HCT116 (cell line): ENCODE measurements around the gene ALK. TPM values are rescaled to one million over a fixed set of nuclear protein-coding genes. Genes with fewer than 3 reads are reported as not detected.

Experiments used
- ATAC-seq: fragments of 200-7000 bp; cut with Tn5 transposase; 2 replicates; pipeline ENCODE4 v1.9.1; 2020; ENCODE audit warnings: mild to moderate bottlenecking, moderate library complexity
- BruUV-seq: library from RNA; stranded (reverse); fragments of 400-500 nt; replicated peaks from 2 replicates; lab custom pipeline; 2021; lab: Mats Ljungman, UMichigan
- CTCF ChIA-PET: fragments of 300-600 bp; sonication (Branson Sonifier 250); formaldehyde crosslinking; loops from one replicate; lab custom pipeline; 2021; ENCODE audit warnings: antibody characterized with exemption; lab: Charles Lee
- POLR2A ChIA-PET: fragments of 300-600, 350-600 bp; sonication (Branson Sonifier 250); formaldehyde crosslinking; loops from one replicate; lab custom pipeline; 2021; ENCODE audit warnings: antibody characterized with exemption; lab: Charles Lee
- RAD21 ChIA-PET, 2 experiments: fragments of 300-600 bp; sonication (Branson Sonifier 250); formaldehyde crosslinking; loops; one replicate each; lab custom pipeline; 2023; ENCODE audit warnings: low total read pairs in 2 of 2; ENCODE audit not compliant: uncharacterized antibody in 2 of 2, unreplicated experiment in 2 of 2, low non-redundant PET in 1 of 2; lab: Charles Lee
- DNase-seq: peaks from one replicate; pipeline ENCODE4 v3.0.0-alpha.2; 2010; ENCODE audit warnings: low read depth, low spot score
- H2AFZ ChIP-seq: fragments of 200-600 bp; shearing (Covaris generic), sonication (generic); 2 replicates; pipeline ENCODE4 v1.6.1; 2017; ENCODE audit warnings: low read depth, mixed run types, mixed read lengths, antibody characterized with exemption, low read length; ENCODE audit not compliant: poor library complexity, severe bottlenecking
- H3K27ac ChIP-seq: 2 replicates; pipeline ENCODE4 v1.5.1; 2012; ENCODE audit warnings: low read depth, low read length
- H3K27me3 ChIP-seq: fragments of 200-600 bp; sonication (generic); 2 replicates; pipeline ENCODE4 v1.6.1; 2016; ENCODE audit warnings: mixed run types, low read length, mixed read lengths; ENCODE audit not compliant: insufficient read depth
- H3K36me3 ChIP-seq, 2 experiments: fragments of 200-500 bp in 1 of 2; fragments of 200-600 bp in 1 of 2; sonication (Bioruptor generic) in 1 of 2; sonication (generic) in 1 of 2; 2 replicates each; pipeline versions ENCODE4 v1.5.1 to v1.6.1; 2014 to 2016; ENCODE audit warnings: low read length in 2 of 2, inconsistent platforms in 1 of 2, mixed read lengths in 1 of 2, mixed run types in 1 of 2; ENCODE audit not compliant: insufficient read depth in 2 of 2, control insufficient read depth in 1 of 2
- H3K4me1 ChIP-seq, 2 experiments: fragments of 200-600 bp in 1 of 2; sonication (generic) in 1 of 2; 2 replicates each; pipeline versions ENCODE4 v1.5.1 to v1.6.1; 2012 to 2017; ENCODE audit warnings: low read length in 2 of 2, inconsistent platforms in 1 of 2, mild to moderate bottlenecking in 1 of 2, mixed read lengths in 1 of 2, mixed run types in 1 of 2, moderate library complexity in 1 of 2; ENCODE audit not compliant: insufficient read depth in 2 of 2, control insufficient read depth in 1 of 2
- H3K4me2 ChIP-seq: fragments of 200-600 bp; sonication (generic); 2 replicates; pipeline ENCODE4 v1.6.1; 2017; ENCODE audit warnings: mixed run types, low read length, mixed read lengths
- H3K4me3 ChIP-seq, 2 experiments: fragments of 200-600 bp in 1 of 2; sonication (generic) in 1 of 2; replicated peaks in 1 of 2; 2 replicates each; pipeline ENCODE4 v1.5.1; 2011 to 2016; ENCODE audit warnings: low read length in 2 of 2, control low read depth in 1 of 2, low read depth in 1 of 2, mild to moderate bottlenecking in 1 of 2, mixed read lengths in 1 of 2, mixed run types in 1 of 2
- H3K79me2 ChIP-seq: fragments of 200-600 bp; sonication (generic); 2 replicates; pipeline ENCODE4 v1.6.1; 2017; ENCODE audit warnings: mild to moderate bottlenecking, mixed run types, low read length, moderate library complexity, mixed read lengths; ENCODE audit not compliant: insufficient read depth
- H3K9ac ChIP-seq: fragments of 200-600 bp; sonication (generic); 2 replicates; pipeline ENCODE4 v1.6.1; 2016; ENCODE audit warnings: low read length, mixed read lengths
- H3K9me2 ChIP-seq: fragments of 200-600 bp; sonication (generic), shearing (Covaris generic); 2 replicates; pipeline ENCODE4 v1.6.1; 2017; ENCODE audit warnings: mixed run types, mild to moderate bottlenecking, moderate library complexity; ENCODE audit not compliant: insufficient read depth
- H3K9me3 ChIP-seq, 2 experiments: fragments of 200-500 bp in 1 of 2; fragments of 200-600 bp in 1 of 2; sonication (Bioruptor generic) in 1 of 2; sonication (generic) in 1 of 2; 2 replicates each; pipeline ENCODE4 v1.6.1; 2014 to 2017; ENCODE audit warnings: low read length in 2 of 2, mixed read lengths in 2 of 2, inconsistent platforms in 1 of 2, low read depth in 1 of 2, mild to moderate bottlenecking in 1 of 2, mixed run types in 1 of 2, moderate library complexity in 1 of 2; ENCODE audit not compliant: control insufficient read depth in 1 of 2, insufficient read depth in 1 of 2
- H4K20me1 ChIP-seq: fragments of 200-600 bp; sonication (generic), shearing (Covaris generic); 2 replicates; pipeline ENCODE4 v1.6.1; 2017; ENCODE audit warnings: mixed run types, mild to moderate bottlenecking, moderate library complexity; ENCODE audit not compliant: insufficient read depth
- ATF3 ChIP-seq: IDR thresholded peaks from 2 replicates; pipeline ENCODE4 v1.6.1; 2012
- CBX3 ChIP-seq: IDR thresholded peaks from 2 replicates; pipeline ENCODE4 v1.6.1; 2012; ENCODE audit warnings: low read depth
- CTCF ChIP-seq, 3 experiments: fragments of 200-600 bp in 1 of 3; sonication (generic) in 1 of 3; IDR thresholded peaks in 2 of 3; conservative IDR thresholded peaks in 1 of 3; 2 replicates each; pipeline ENCODE4 v1.5.1; 2012 to 2017; ENCODE audit warnings: low read depth in 2 of 3, low read length in 2 of 3, antibody characterized with exemption in 1 of 3, borderline replicate concordance in 1 of 3, control low read depth in 1 of 3, mild to moderate bottlenecking in 1 of 3, mixed read lengths in 1 of 3, mixed run types in 1 of 3, moderate library complexity in 1 of 3; ENCODE audit not compliant: insufficient read depth in 1 of 3
- ELF1 ChIP-seq: IDR thresholded peaks from 2 replicates; pipeline ENCODE4 v1.6.1; 2012; ENCODE audit warnings: low read depth, borderline replicate concordance
- EZH2 ChIP-seq: fragments of 200-600 bp; sonication (generic); IDR thresholded peaks from 2 replicates; pipeline ENCODE4 v1.6.1; 2017; ENCODE audit warnings: antibody characterized with exemption, mixed run types
- JUND ChIP-seq: IDR thresholded peaks from 2 replicates; pipeline ENCODE4 v1.6.1; 2012
- MAX ChIP-seq: IDR thresholded peaks from 2 replicates; pipeline ENCODE4 v1.6.1; 2012
- POLR2A ChIP-seq: IDR thresholded peaks from 2 replicates; pipeline ENCODE4 v1.7.0; 2011; ENCODE audit warnings: borderline replicate concordance; ENCODE audit not compliant: insufficient read depth, insufficient read length; ENCODE audit errors: extremely low read depth
- RAD21 ChIP-seq: IDR thresholded peaks from 2 replicates; pipeline ENCODE4 v1.6.1; 2012; ENCODE audit warnings: low read depth, mild to moderate bottlenecking
- REST ChIP-seq: IDR thresholded peaks from 2 replicates; pipeline ENCODE4 v1.6.1; 2012; ENCODE audit warnings: low read depth
- SIN3A ChIP-seq: IDR thresholded peaks from 2 replicates; pipeline ENCODE4 v1.6.1; 2012; ENCODE audit warnings: low read depth
- SP1 ChIP-seq: IDR thresholded peaks from 2 replicates; pipeline ENCODE4 v1.6.1; 2012; ENCODE audit warnings: low read depth
- SRF ChIP-seq: IDR thresholded peaks from 2 replicates; pipeline ENCODE4 v1.6.1; 2012; ENCODE audit warnings: low read depth
- ZBTB33 ChIP-seq: IDR thresholded peaks from 2 replicates; pipeline ENCODE4 v1.6.1; 2011; ENCODE audit warnings: mild to moderate bottlenecking, low read length, moderate library complexity; ENCODE audit not compliant: insufficient replicate concordance; ENCODE audit errors: extremely low read depth
- ZNF274 ChIP-seq: fragments of 200-500 bp; sonication (Bioruptor generic); IDR thresholded peaks from 2 replicates; pipeline ENCODE4 v1.6.1; 2014; ENCODE audit warnings: mild to moderate bottlenecking, low read depth, low read length, inconsistent platforms
- intact Hi-C: fragments of 100-400 bp; cut with micrococcal nuclease; formaldehyde crosslinking; loops from 2 replicates; pipeline ENCODE4 v1.10.0; 2022
- total RNA-seq: library from RNA; stranded (reverse); gene quantifications from one replicate; pipeline ENCODE4 v1.2.1, GENCODE V29; 2021; ENCODE audit not compliant: unreplicated experiment

ALK gene
- total RNA-seq, 1 experiment from 2014 or later = not detected

GRCh38 chr2:29191817-29192216 is 729.6 kb downstream of the ALK start:
- Histone ChIP-seq H3K9ac (no peak overlapping the region), H3K27me3 (no peaks in the 10 kb centered on the region), H3K9me3 (peaks cover 0 to 4% of the 10 kb centered on the region in 2 experiments; a peak in 1 of 4 replicates), H3K4me1 (no peaks in the 10 kb centered on the region), H3K27ac (no peak overlapping the region), H3K4me3 (no peak overlapping the region), H3K4me2 (no peak overlapping the region), H3K9me2 (no peaks in the 10 kb centered on the region), H3K79me2 (no peaks in the 10 kb centered on the region), H3K36me3 (0 out of 4 replicates have a peak, but pooled peaks cover 0 to 5% of the 10 kb centered on the region in 2 experiments), H2AFZ (no peak overlapping the region), H4K20me1 (no peaks in the 10 kb centered on the region)
- ChIA-PET RAD21 (no interaction called here), CTCF (no interaction called here), POLR2A (interaction anchor here (0.6 kb wide), 1 partner anchor 14 kb away, joined by 3 read pairs; no protein-coding TSS in a partner anchor)
- no TSS peak for BruUV-seq
- TF ChIP-seq ELF1 (no peak), CTCF (IDR thresholded peaks at IDR 0.05 in 2 of 3, conservative IDR thresholded peaks at IDR 0.05 in 1 of 3; ENCODE audit: borderline replicate concordance in 1 of 3, insufficient read depth in 1 of 3, low read depth in 2 of 3, low read length in 2 of 3) (no peak), EZH2 (no peak), RAD21 (no peak), CBX3 (no peak), POLR2A (no peak), SIN3A (no peak), SP1 (no peak), ZBTB33 (no peak), REST (no peak), ZNF274 (no peak), SRF (no peak), JUND (no peak), ATF3 (no peak), MAX (no peak)
- DNase-seq (no peak), ATAC-seq (no peak)
- intact Hi-C loops = loop anchor here (10.0 kb wide), 1 partner anchor 357 kb away; no protein-coding TSS in a partner anchor
